A549 (cell line): Measurements from ENCODE around the gene KCNA2. TPM values are rescaled to one million over a fixed set of nuclear protein-coding genes. Genes with fewer than 3 reads are reported as not detected.

Experiments used
- ATAC-seq, 2 experiments: fragments of 200-7000 bp in 1 of 2; fragments of >200 bp in 1 of 2; cut with Nextera tagmentation in 1 of 2; cut with Tn5 transposase in 1 of 2; 3 replicates each; pipeline versions ENCODE4 v1.8.0 to v1.9.1; 2018 to 2020; ENCODE audit warnings: mild to moderate bottlenecking in 1 of 2, moderate library complexity in 1 of 2
- CTCF ChIA-PET: fragments of 300-600 bp; sonication (Branson Sonifier 250); formaldehyde crosslinking; extraction: SDS; loops from one replicate; lab custom pipeline; 2021; ENCODE audit warnings: antibody characterized with exemption, inconsistent platforms; lab: Yijun Ruan, JAX
- POLR2A ChIA-PET: fragments of 350-600 bp; formaldehyde crosslinking; extraction: SDS; loops from one replicate; lab custom pipeline; 2021; ENCODE audit warnings: antibody characterized with exemption, inconsistent platforms; lab: Yijun Ruan, JAX
- DNase-seq, 2 experiments: peaks; one replicate each; pipeline versions ENCODE4 v3.0.0 to v3.0.0-alpha.2; 2011 to 2016; ENCODE audit warnings: low read depth in 1 of 2, low spot score in 1 of 2
- FAIRE-seq: peaks from 2 replicates; lab custom pipeline; 2011; peaks lifted over from hg19 to GRCh38; lab: Jason Lieb, UNC
- H3K27ac ChIP-seq, 2 experiments: fragments of >200 bp; sonication (Bioruptor Twin); formaldehyde crosslinking; 3 replicates each; pipeline ENCODE4 v1.5.1; 2016 to 2017
- H3K4me1 ChIP-seq: fragments of >200 bp; sonication (Bioruptor Twin); formaldehyde crosslinking; 3 replicates; pipeline ENCODE4 v1.6.1; 2016
- H3K4me2 ChIP-seq: fragments of >200 bp; sonication (Bioruptor Twin); formaldehyde crosslinking; 3 replicates; pipeline ENCODE4 v1.6.1; 2016
- H3K4me3 ChIP-seq: fragments of >200 bp; sonication (Bioruptor Twin); formaldehyde crosslinking; 3 replicates; pipeline ENCODE4 v1.5.1; 2016
- H3K9me3 ChIP-seq: fragments of >200 bp; sonication (Bioruptor Twin); formaldehyde crosslinking; 3 replicates; pipeline ENCODE4 v1.6.1; 2016
- CBX2 ChIP-seq: fragments of 200-600 bp; sonication (generic); IDR thresholded peaks from 2 replicates; pipeline ENCODE4 v1.6.1; 2016; ENCODE audit warnings: low read depth, mild to moderate bottlenecking, borderline replicate concordance
- CEBPB ChIP-seq, 2 experiments: fragments of >200 bp in 1 of 2; sonication (Bioruptor Twin) in 1 of 2; formaldehyde crosslinking in 1 of 2; IDR thresholded peaks; 2 replicates each; pipeline ENCODE4 v1.6.1; 2012 to 2016
- ELK1 ChIP-seq: fragments of 150-350 bp; IDR thresholded peaks from 2 replicates; pipeline ENCODE4 v1.6.1; 2014; ENCODE audit warnings: low read depth, mild to moderate bottlenecking, low read length
- ESRRA ChIP-seq: fragments of 150-350 bp; IDR thresholded peaks from 2 replicates; pipeline ENCODE4 v1.6.1; 2014; ENCODE audit warnings: mild to moderate bottlenecking, low read length, borderline replicate concordance
- FOSL2 ChIP-seq, 2 experiments: fragments of 450-650 bp in 1 of 2; fragments of >200 bp in 1 of 2; sonication (Bioruptor Twin) in 1 of 2; formaldehyde crosslinking; IDR thresholded peaks; 2 replicates each; pipeline versions ENCODE4 v1.5.0 to v1.6.1; 2016 to 2020; ENCODE audit warnings: mild to moderate bottlenecking in 1 of 2, moderate library complexity in 1 of 2
- GATA3 ChIP-seq: IDR thresholded peaks from 2 replicates; pipeline ENCODE4 v1.6.1; 2012; ENCODE audit warnings: borderline replicate concordance
- HDAC2 ChIP-seq: fragments of 200-600 bp; sonication (generic); IDR thresholded peaks from 2 replicates; pipeline ENCODE4 v1.6.1; 2016
- HMGXB4 ChIP-seq: fragments of 250-450 bp; sonication (Bioruptor Pico); IDR thresholded peaks from 2 replicates; pipeline ENCODE4 v1.5.0; 2021; ENCODE audit warnings: mild to moderate bottlenecking, moderate library complexity, borderline replicate concordance
- HOXA7 ChIP-seq: fragments of 250-450 bp; sonication (Bioruptor Pico); IDR thresholded peaks from 2 replicates; pipeline ENCODE4 v1.5.0; 2020; ENCODE audit warnings: mild to moderate bottlenecking, moderate library complexity
- JUN ChIP-seq, 2 experiments: fragments of >200 bp; sonication (Bioruptor Twin); formaldehyde crosslinking; IDR thresholded peaks; 2 replicates in 1 of 2; 3 replicates in 1 of 2; pipeline ENCODE4 v1.6.1; 2016 to 2017
- JUNB ChIP-seq: fragments of >200 bp; sonication (Bioruptor Twin); formaldehyde crosslinking; IDR thresholded peaks from 2 replicates; pipeline ENCODE4 v1.6.1; 2016
- MYC ChIP-seq: IDR thresholded peaks from 2 replicates; pipeline ENCODE4 v1.6.1; 2012; ENCODE audit warnings: mild to moderate bottlenecking, inconsistent platforms, low read length, improper control_type of control experiment, borderline replicate concordance
- NPAS2 ChIP-seq: fragments of 250-450 bp; sonication (Bioruptor Pico); IDR thresholded peaks from 2 replicates; pipeline ENCODE4 v1.8.0; 2022; ENCODE audit warnings: mild to moderate bottlenecking, moderate library complexity, borderline replicate concordance
- NR3C1 ChIP-seq: fragments of >200 bp; sonication (Bioruptor Twin); formaldehyde crosslinking; IDR thresholded peaks from 3 replicates; pipeline ENCODE4 v1.6.1; 2017
- RFX5 ChIP-seq: fragments of 450-650 bp; IDR thresholded peaks from 2 replicates; pipeline ENCODE4 v1.7.1; 2014; ENCODE audit warnings: antibody characterized with exemption, mild to moderate bottlenecking, moderate library complexity
- SMC3 ChIP-seq: fragments of >200 bp; sonication (Bioruptor Twin); formaldehyde crosslinking; IDR thresholded peaks from 3 replicates; pipeline ENCODE4 v1.6.1; 2018; ENCODE audit warnings: inconsistent platforms
- TP53 ChIP-seq: fragments of 250-450 bp; sonication (Bioruptor Pico); IDR thresholded peaks from 2 replicates; pipeline ENCODE4 v1.5.0; 2021; ENCODE audit warnings: mild to moderate bottlenecking, moderate library complexity
- ZNF302 ChIP-seq: fragments of 250-450 bp; sonication (Bioruptor Pico); IDR thresholded peaks from 2 replicates; pipeline ENCODE4 v1.9.0; 2021; ENCODE audit warnings: inconsistent platforms, mild to moderate bottlenecking, moderate library complexity
- ZSCAN20 ChIP-seq: fragments of 250-450 bp; sonication (Bioruptor Pico); IDR thresholded peaks from 2 replicates; pipeline ENCODE4 v1.8.0; 2022; ENCODE audit warnings: mild to moderate bottlenecking, moderate library complexity
- WGBS: methylation state at CpG from one replicate; pipeline ENCODE4 v1.1.6; 2017; ENCODE audit errors: missing lambda C conversion rate; 5-methylcytosine and 5-hydroxymethylcytosine counted together
- polyA plus RNA-seq, 4 experiments: library from polyadenylated mRNA; depleted of rRNA in 3 of 4; stranded (reverse); fragments of >200 nt; fragmentation: RNase III in 1 of 4; extraction: RNeasy Plus Mini Kit Qiagen cat#74134 plus additional on column Dnase treatment in 1 of 4; gene quantifications; 2 replicates in 3 of 4; 3 replicates in 1 of 4; pipeline ENCODE4 v1.2.3, GENCODE V29; 2011 to 2017
- TF ChIP-seq, protein P1 (sequence below): fragments of 200-600 bp; sonication (generic); IDR thresholded peaks from 2 replicates; pipeline ENCODE4 v1.6.1; 2016; ENCODE audit warnings: antibody characterized with exemption, mild to moderate bottlenecking, moderate library complexity
- TF ChIP-seq, protein P2 (sequence below): fragments of >200 bp; sonication (Bioruptor Twin); formaldehyde crosslinking; IDR thresholded peaks from 3 replicates; pipeline ENCODE4 v1.5.1; 2016
- TF ChIP-seq, protein P3 (sequence below): fragments of 450-650 bp; IDR thresholded peaks from 2 replicates; pipeline ENCODE4 v1.6.1; 2014; ENCODE audit warnings: antibody characterized with exemption

The KCNA2 gene
- polyA plus RNA-seq, 2 of the 4 experiments (the other 2 are of a cell fraction), result 0.04 to 0.05 TPM

DNA sequence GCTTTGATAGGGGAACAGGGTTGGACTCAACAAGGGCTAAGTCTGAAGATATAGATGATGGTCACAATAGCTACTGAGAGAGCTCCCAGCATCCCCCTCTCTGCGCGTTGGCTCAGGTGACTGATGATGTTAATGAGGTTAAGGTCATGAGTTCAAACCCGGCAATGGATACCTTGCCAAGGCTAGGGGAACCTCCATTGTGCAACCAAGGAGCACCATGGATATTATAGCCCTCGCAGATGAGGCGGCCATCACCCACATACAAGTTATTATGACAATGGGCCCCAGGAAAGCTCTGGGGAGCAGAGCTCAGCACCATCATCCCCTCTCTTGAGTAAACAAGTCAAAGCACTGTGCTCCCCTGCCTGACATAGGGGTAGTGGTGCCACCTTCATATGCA lies 8.2 kb downstream of the KCNA2 start (continued):
- TF ChIP-seq, protein P1, sequence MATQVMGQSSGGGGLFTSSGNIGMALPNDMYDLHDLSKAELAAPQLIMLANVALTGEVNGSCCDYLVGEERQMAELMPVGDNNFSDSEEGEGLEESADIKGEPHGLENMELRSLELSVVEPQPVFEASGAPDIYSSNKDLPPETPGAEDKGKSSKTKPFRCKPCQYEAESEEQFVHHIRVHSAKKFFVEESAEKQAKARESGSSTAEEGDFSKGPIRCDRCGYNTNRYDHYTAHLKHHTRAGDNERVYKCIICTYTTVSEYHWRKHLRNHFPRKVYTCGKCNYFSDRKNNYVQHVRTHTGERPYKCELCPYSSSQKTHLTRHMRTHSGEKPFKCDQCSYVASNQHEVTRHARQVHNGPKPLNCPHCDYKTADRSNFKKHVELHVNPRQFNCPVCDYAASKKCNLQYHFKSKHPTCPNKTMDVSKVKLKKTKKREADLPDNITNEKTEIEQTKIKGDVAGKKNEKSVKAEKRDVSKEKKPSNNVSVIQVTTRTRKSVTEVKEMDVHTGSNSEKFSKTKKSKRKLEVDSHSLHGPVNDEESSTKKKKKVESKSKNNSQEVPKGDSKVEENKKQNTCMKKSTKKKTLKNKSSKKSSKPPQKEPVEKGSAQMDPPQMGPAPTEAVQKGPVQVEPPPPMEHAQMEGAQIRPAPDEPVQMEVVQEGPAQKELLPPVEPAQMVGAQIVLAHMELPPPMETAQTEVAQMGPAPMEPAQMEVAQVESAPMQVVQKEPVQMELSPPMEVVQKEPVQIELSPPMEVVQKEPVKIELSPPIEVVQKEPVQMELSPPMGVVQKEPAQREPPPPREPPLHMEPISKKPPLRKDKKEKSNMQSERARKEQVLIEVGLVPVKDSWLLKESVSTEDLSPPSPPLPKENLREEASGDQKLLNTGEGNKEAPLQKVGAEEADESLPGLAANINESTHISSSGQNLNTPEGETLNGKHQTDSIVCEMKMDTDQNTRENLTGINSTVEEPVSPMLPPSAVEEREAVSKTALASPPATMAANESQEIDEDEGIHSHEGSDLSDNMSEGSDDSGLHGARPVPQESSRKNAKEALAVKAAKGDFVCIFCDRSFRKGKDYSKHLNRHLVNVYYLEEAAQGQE, result no peak
- TF ChIP-seq NPAS2 (no peak), MYC (no peak)

- Histone ChIP-seq H3K4me2 (no peak overlapping the region), H3K27ac (no peak overlapping the region), H3K4me3 (no peak overlapping the region)
- FAIRE-seq (no peak), ATAC-seq (no peak)
- POLR2A ChIA-PET, result no interaction called here
- 41% methylated on average over 2 of the region's 2 CpGs for WGBS
- TF ChIP-seq, protein P2, sequence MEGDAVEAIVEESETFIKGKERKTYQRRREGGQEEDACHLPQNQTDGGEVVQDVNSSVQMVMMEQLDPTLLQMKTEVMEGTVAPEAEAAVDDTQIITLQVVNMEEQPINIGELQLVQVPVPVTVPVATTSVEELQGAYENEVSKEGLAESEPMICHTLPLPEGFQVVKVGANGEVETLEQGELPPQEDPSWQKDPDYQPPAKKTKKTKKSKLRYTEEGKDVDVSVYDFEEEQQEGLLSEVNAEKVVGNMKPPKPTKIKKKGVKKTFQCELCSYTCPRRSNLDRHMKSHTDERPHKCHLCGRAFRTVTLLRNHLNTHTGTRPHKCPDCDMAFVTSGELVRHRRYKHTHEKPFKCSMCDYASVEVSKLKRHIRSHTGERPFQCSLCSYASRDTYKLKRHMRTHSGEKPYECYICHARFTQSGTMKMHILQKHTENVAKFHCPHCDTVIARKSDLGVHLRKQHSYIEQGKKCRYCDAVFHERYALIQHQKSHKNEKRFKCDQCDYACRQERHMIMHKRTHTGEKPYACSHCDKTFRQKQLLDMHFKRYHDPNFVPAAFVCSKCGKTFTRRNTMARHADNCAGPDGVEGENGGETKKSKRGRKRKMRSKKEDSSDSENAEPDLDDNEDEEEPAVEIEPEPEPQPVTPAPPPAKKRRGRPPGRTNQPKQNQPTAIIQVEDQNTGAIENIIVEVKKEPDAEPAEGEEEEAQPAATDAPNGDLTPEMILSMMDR, result no peak
- TF ChIP-seq MYC (no peak), CBX2 (no peak), CEBPB (IDR thresholded peaks at IDR 0.05) (no peak), ZNF302 (CRISPR knock-in tag) (no peak), NR3C1 (no peak), HDAC2 (no peak), RFX5 (no peak), GATA3 (no peak), HOXA7 (CRISPR knock-in tag) (no peak), ZSCAN20 (CRISPR knock-in tag) (no peak), JUNB (no peak), JUN (IDR thresholded peaks at IDR 0.05) (no peak), SMC3 (no peak), FOSL2 (IDR thresholded peaks at IDR 0.05) (no peak), FOSL2 (CRISPR knock-in tag; IDR thresholded peaks at IDR 0.05) (no peak), TP53 (CRISPR knock-in tag) (no peak)
- TF ChIP-seq, protein P3, sequence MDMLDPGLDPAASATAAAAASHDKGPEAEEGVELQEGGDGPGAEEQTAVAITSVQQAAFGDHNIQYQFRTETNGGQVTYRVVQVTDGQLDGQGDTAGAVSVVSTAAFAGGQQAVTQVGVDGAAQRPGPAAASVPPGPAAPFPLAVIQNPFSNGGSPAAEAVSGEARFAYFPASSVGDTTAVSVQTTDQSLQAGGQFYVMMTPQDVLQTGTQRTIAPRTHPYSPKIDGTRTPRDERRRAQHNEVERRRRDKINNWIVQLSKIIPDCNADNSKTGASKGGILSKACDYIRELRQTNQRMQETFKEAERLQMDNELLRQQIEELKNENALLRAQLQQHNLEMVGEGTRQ, result no peak
- TF ChIP-seq, all 56 proteins: peak for 0
- CTCF ChIA-PET, result interaction anchor here (0.9 kb wide), 1 partner anchor 77 kb away, joined by 3 read pairs; no protein-coding TSS in a partner anchor
- no peak for DNase-seq
- Histone ChIP-seq H3K9me3 (no peaks in the 10 kb centered on the region), H3K4me1 (no peaks in the 10 kb centered on the region)
These were observed 9.8 kb downstream of the KCNA2 start for GRCh38 chr1:110596312-110596711.

DNA sequence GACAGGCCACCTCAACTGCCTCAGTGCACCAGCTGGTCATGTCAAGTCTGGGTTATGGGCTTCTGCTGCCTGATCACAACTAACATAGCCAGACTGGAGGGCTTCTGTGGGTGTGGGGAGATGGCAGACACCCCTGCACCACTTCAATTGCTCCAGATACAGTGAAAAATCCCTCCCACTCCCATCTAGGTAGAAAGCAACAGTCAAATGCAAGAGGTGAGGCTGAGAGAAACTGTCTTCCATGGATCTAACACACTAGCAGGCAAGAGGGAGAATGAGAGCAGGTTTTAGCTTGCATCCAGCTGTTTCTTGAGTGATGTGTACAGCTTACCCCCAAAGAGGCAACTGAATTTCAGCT lies 10.8 kb downstream of the KCNA2 start:
- no peak for DNase-seq
- POLR2A ChIA-PET, result no interaction called here
- FAIRE-seq, result no peak
- H3K4me1 ChIP-seq, result no peaks in the 10 kb centered on the region
- no peak for ATAC-seq
- H3K9me3 ChIP-seq, result no peaks in the 10 kb centered on the region
- H3K4me2 ChIP-seq, result no peak overlapping the region
- CTCF ChIA-PET, result interaction anchor here (0.9 to 2.6 kb wide), 4 partner anchors 10 to 171 kb away, joined by 3 to 7 read pairs (median 5); partner anchors contain the start of gene KCNA2
- H3K4me3 ChIP-seq, result no peak overlapping the region
- no peak overlapping the region for H3K27ac ChIP-seq
- TF ChIP-seq RFX5 (no peak), ELK1 (no peak), ESRRA (no peak), CBX2 (no peak), HMGXB4 (CRISPR knock-in tag) (no peak)
- TF ChIP-seq, protein P3, result no peak
